ENCODE results near the gene MYBPH.

The MYBPH gene

DNA sequence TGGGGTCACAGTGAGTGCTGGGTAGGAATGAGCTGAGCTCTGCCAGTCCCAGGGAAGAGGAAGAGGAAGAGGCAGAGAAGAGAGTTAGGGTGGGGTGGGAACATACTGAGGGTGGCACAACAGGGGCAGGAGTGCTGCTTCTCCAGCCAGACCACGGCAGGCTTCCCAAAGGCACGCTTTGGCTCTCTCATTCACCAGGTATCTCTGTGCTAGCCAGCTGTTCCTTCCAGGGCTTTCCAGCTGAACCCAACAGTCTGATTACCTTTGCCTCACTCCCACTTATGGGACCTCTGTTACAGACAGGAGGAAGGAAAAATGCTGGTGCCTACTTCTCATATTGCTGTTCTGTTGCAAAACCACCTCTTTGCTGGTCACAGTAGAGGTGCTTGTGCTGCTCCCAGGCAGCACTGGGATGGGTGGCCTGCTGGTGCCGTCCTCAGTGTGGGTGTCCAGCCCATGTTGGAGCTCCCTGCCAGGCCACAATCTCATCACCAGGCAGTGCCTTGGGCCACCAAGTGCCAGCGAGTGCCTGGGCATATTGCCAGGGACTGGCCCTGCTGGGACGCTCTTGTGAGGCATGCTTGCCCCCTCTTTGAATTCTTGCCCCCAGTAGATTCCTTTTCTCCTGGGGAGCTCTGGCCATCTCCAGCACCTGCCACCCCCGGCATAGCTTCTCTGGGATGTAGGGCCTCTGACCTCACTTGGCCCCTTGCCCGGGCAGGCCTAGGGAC, 46.0 kb downstream of the MYBPH start:
- no peak for DNase-seq (ENCODE audit: low read depth)

DNA sequence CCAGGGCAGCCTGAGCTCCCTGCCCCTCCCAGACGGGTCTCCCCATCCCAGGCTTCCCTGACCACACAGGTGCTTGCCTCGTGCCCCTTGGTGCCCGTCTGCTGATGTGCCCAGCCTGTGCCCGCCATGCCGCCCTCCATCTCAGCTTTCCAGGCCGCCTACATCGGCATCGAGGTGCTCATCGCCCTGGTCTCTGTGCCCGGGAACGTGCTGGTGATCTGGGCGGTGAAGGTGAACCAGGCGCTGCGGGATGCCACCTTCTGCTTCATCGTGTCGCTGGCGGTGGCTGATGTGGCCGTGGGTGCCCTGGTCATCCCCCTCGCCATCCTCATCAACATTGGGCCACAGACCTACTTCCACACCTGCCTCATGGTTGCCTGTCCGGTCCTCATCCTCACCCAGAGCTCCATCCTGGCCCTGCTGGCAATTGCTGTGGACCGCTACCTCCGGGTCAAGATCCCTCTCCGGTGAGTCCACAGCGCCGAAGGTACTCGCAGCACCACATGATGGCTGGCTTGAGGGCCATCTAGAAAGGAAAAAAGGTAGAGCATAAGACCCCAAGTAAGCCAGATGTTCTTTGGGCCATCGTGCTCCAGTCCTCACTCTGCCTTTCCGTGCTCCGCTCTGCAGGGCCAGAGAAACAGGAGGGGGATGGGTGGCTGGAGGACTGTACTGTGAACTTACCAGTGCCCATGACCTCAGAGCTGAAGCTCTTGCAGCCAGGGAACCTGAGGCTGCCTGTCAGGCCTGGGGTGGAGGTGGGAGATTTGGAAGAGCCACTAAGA, 46.7 kb downstream of the MYBPH start:
- DNase-seq (ENCODE audit: low read depth), result no peak

DNA sequence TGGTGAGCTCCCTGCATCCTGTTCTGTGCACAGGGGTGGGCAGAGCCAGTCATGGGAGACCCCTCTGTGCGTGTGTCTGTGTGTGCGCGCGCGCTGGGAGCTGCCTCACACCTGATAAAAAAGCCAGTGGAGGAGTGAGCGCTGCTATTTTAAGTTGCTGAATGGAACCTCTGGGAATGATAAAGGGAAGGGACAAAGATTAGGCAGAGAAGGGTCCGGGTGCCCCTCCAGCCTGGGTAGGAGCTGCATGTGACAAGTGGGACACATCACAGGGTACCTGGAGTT, 47.3 kb downstream of the MYBPH start:
- no peak for DNase-seq (ENCODE audit: low read depth)

DNA sequence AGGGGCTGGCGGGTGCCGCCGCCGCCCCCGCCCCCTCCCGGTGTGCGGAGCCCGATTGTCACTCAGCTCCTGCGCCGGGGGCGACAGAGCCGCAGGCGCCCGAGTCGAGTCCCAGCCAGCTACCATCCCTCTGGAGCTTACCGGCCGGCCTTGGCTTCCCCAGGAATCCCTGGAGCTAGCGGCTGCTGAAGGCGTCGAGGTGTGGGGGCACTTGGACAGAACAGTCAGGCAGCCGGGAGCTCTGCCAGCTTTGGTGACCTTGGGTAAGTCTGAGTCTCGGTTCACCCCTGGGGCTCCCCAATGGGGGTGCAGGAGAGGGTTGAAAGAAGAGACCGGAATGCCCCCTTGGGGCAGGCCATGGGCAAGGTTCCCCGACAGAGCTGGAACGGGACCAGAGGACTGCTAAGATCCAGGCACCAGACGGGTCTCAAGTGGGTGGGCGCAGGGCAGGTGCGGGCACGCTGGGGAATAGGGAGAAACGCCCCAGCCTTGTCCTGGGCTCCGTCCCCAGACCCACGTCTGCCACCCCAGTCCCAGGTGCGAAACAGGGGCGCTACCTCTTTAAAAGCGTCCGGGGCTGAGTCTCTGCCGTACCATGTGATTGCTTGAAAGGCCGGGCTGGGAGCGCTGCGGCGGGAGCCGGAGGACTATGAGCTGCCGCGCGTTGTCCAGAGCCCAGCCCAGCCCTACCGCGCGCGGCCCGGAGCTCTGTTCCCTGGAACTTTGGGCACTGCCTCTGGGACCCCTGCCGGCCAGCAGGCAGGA, 47.8 kb downstream of the MYBPH start, which contains the start of gene ADORA1:
ADORA1 (plus strand) TSS at position 61 of the 765 bp plus-strand sequence. CDS start 1,116 bp downstream, outside the sequence.
- peak; percentile 51 for DNase-seq (ENCODE audit: low read depth)

DNA sequence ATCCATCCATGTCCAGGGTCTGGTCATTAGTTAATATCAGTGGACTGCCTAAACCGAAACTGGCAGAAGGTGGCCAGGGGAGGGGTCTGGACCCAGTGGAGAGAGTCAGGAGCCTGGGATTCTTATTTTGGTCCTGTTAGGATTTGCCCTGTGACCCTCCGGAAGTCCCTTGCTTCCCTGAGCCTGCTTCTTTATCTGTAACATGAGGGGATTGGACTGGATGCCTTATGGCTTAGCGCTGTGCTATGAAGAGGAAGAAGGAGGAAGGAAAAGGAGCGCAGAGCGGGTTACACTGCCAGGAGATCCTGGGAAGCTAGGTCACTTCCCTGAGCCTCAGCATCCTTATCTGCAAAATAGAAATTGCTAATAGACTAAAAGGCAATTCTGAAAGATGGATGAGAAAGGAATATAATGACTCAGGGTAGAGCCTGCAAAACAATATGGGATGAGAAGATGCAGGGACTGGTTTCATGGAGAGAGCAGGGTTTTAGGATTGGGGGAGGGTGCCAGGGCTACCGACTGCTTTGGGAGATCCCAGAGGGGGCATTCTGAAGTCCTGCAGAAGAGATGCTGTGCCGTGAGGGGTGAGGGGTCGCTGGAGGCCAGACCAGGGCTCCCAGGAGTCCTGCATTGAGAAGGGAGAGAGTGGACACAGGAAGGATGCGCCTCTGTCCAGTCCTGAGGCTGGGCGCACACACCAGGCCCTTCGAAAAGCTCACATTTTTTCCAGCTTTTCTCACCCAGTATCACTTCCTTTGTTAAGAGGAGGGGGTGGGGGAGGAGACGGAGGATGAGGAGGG, 48.6 kb downstream of the MYBPH start:
- DNase-seq (ENCODE audit: low read depth), result no peak

DNA sequence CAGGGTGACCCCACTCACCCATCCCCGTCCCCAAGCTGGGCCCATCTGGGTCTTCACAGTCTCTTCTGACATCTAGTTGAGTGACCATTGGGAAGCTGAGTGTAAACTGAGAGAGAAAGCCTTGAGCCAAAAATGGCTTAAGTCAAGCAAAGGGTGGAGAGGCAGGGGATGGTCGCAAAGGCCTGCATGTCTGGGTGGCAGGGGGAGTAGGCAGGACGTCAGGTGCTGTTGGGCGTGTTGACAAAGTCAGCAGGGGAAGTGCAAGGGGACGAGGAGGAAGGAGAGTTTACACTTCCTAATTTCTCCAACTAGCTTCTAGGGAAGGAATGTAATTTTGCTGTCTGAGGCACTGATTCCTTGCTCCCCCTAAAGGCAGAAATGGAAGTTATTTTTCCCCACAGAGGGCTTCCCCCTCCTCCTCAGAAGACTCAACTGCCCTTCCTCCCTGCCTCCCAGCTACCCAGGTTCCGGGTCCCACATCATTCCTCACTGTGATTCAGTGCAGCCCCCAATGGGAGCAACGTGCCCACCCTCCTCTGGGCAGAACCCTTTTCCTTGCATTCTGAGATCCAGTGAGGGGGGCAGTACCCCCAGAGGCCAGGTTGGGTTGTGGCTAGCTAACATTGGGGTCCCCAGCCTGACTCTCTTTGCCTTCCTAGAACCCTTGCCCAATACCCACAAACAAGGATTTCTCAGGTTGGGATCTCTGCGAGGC, 49.3 kb downstream of the MYBPH start:
- DNase-seq (ENCODE audit: low read depth), result peak; percentile 29

DNA sequence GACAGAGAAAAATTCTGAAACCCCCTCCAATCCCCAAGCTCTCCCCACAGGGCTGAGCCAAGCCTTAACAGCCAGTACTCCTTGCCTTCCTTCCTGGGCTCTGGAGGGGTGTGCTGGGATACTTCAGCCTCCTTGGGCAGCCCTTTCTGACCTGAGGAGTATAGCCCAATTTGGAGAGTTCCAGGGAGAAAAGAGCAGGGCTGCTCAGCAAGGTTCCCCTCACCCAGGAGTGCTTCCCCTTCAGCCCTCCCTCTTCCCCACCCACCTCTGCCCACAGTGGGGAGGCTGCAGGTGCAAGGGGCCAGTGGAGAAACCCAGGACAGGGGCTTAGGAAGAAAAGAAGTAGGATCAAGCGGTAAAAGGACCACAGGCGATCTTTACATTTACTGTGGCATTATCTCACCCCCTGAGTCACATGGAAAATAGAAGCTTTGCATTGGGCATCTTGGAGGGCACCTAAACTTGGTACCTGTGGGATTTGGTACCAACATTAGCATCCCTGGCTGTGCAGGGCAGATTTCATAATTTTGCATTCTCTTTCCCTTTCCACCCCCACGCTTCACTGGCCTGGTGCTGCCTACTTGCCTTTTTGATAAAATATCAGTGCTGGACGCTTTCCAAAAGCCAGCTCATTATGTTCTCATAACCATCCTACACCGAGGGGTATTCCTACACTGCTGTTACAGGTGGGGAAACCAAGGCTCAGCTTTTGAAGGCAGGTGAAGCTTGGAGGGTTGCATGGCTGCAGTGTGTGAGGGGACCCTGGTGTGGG, 50.9 kb downstream of the MYBPH start:
- DNase-seq (ENCODE audit: low read depth), result peak; percentile 74

DNA sequence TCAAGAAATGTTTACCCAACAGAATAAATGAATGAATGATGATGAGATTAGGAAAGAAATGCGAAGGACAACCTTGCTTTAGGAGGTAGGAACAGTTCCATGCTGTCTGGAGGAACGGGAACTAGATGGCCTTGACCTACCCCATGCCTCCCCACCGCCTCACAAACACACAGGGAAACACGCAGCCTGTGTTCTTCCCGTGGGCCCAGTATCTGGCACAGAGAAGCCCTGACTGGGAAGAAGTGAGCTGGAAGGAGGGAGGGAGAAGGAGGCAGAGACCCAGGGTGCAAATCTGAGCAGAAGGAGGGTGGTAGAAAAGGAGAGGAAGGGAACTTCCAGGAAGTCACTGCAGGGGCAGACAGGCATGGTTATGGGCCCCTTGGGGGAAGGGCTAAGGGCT, 51.6 kb downstream of the MYBPH start:
- DNase-seq (ENCODE audit: low read depth), result no peak

DNA sequence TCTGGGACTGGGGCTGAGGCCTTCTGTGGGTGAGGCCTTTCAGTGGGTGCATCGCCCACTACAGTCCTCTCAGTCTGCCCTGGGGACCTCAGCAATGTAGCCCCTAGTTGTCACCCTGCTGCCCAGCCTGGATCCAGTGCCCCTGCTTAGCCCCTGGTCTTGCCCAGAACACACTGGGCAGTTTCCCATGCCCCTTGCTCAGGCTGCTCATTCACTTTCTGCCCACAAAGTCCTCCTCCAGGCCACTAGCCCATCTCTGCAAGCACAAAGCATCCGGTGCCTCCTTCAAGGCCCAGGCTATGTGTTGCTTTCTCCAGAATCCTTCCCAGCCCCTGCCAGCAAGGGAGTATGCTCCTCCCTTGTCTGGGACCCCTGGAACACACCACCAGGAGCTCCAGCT, 53.5 kb downstream of the MYBPH start:
- no peak for DNase-seq (ENCODE audit: low read depth)

DNA sequence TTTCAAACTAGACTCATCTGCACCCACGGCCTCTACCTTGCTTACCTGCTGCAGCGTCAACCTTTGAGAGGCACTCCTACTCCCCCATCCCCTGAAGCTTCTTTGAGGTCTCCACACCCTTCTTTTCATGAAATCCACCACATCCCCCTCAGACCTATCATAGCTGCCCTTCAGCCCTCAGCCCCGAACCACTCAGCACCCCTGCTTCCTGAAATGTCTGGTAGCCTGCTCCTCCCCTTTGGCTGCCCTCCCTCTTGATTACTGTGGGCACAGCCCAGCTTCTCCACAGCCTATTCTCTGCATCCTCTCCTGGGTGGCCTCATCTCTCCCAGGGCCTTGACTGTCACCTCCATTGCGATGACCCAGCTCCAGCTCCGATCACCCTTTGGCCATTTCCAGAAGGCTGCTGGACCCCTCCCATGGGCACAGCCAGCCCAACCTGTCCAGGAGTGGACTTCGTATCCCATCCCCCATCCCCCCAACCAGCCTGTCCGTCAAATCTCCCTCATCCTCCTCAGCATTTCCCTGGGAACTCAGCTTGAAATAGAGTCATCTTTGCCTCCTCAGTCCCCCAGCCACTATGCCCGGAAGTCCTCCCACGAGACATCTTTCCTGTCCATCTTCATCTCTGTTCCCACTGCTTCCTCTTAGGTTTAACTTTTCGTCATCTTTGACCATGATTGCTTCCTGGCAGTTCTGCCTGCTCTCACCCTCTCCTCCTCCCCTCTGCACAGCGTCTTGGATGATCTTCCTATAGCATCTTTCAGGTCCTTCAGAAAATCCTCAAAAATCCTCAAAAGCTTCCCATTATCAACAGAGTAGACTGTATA, 54.2 kb downstream of the MYBPH start:
- DNase-seq (ENCODE audit: low read depth), result no peak

DNA sequence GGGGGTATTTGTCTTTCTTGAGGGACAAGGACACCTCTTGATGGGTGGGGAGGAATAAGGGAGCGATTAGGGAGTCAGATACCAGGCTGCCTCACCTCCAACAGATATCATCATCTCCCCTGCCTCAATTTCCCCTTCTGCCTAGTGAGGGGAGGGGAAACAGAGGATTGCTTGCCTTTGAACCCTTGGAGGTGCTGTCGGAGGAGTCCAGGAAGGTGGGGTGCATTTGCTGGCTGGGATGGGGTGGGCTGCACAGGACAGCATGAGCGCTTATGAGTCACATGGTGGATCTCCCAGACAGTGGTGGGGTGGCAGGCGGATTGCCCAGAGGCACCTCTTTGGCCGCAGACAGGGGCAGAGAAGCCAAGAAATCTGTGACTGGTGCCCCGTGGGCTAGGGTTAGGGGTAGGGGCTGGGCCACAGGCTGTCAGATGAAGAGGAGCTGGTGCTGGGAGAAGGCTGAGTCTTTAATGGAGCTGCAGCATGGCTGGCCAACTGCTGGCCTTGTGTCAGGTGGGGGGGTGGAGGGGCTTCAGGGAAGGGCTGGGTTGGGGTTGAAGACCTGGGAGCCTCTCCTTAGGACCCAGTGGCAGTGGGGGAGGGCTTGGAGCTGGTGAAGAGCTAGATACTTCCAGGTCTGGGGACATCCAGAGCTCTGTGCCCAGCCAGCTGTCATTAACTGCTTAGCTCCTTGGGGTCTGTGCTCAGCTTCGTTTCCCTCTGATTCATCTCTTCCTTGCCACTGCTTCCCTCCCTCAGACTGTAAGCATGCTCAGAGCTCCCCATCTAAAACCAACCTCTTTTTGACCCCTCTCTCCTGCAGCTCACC, 55.1 kb downstream of the MYBPH start:
- no peak for DNase-seq (ENCODE audit: low read depth)
